ENCODE measurements around the gene MRTFB. TPM values are rescaled to one million over a fixed set of nuclear protein-coding genes. Genes with fewer than 3 reads are reported as not detected.
"Not testable (repeated sequence)": the region's sequence is repeated elsewhere in the genome, so short reads cannot be mapped to it uniquely, and the experiment has no call there.

MRTFB gene
- total RNA-seq, 1 donor from 2014 or later, result 77.5 TPM

DNA sequence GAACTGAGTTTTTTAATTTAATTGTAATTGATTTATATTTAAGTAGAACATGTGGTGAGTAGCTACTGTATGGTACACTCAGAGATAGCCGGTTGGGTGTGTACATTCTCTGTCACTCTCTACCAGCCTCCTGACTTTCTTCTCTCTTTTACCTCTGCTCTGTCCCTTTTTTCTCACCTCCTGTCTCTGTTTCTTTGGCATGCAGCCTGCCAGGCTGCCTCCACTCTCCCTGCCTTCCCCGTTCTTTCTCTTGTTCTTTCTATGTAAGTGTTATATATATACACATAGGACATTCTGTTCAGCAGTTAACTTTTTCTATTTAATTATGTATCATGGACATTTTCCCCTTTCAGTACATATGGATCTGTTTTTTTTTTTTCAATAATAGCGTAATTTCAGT, 50.8 kb downstream of the MRTFB start:
- Mint-ChIP-seq H3K27ac (no peak overlapping the region), H3K27me3 (ENCODE audit: low read depth) (no peaks in the 10 kb centered on the region), H3K36me3 (peaks cover 22% of the 10 kb centered on the region), H3K9me3 (peaks cover 17% of the 10 kb centered on the region), H3K4me3 (no peak overlapping the region), H3K4me1 (peaks cover 24% of the 10 kb centered on the region)
- DNase-seq (ENCODE audit: low spot score in 2 of 2, unreplicated experiment in 2 of 2), result no peak
- TF ChIP-seq, protein P1, sequence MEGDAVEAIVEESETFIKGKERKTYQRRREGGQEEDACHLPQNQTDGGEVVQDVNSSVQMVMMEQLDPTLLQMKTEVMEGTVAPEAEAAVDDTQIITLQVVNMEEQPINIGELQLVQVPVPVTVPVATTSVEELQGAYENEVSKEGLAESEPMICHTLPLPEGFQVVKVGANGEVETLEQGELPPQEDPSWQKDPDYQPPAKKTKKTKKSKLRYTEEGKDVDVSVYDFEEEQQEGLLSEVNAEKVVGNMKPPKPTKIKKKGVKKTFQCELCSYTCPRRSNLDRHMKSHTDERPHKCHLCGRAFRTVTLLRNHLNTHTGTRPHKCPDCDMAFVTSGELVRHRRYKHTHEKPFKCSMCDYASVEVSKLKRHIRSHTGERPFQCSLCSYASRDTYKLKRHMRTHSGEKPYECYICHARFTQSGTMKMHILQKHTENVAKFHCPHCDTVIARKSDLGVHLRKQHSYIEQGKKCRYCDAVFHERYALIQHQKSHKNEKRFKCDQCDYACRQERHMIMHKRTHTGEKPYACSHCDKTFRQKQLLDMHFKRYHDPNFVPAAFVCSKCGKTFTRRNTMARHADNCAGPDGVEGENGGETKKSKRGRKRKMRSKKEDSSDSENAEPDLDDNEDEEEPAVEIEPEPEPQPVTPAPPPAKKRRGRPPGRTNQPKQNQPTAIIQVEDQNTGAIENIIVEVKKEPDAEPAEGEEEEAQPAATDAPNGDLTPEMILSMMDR (IDR thresholded peaks at IDR 0.05; ENCODE audit: unreplicated experiment), result no peak

DNA sequence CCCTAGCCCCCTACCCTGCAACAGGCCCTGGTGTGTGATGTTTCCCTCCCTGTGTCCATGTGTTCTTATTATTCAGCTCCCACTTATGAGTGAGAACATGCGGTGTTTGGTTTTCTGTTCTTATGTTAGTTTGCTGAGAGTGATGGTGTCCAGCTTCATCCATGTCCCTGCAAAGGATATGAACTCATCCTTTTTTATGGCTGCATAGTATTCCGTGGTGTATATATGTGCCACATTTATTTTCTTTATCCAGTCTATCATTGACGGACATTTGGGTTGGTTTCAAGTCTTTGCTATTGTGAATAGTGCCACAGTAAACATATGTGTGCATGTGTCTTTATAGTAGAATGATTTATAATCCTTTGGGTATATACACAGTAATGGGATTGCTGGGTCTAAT, 51.3 kb downstream of the MRTFB start:
- Mint-ChIP-seq H3K36me3 (peaks cover 22% of the 10 kb centered on the region), H3K9me3 (peaks cover 17% of the 10 kb centered on the region), H3K4me1 (peaks cover 24% of the 10 kb centered on the region)
- not testable (repeated sequence) for H3K27me3 Mint-ChIP-seq (ENCODE audit: low read depth); DNase-seq (ENCODE audit: low spot score in 2 of 2, unreplicated experiment in 2 of 2); H3K4me3 Mint-ChIP-seq; H3K27ac Mint-ChIP-seq

DNA sequence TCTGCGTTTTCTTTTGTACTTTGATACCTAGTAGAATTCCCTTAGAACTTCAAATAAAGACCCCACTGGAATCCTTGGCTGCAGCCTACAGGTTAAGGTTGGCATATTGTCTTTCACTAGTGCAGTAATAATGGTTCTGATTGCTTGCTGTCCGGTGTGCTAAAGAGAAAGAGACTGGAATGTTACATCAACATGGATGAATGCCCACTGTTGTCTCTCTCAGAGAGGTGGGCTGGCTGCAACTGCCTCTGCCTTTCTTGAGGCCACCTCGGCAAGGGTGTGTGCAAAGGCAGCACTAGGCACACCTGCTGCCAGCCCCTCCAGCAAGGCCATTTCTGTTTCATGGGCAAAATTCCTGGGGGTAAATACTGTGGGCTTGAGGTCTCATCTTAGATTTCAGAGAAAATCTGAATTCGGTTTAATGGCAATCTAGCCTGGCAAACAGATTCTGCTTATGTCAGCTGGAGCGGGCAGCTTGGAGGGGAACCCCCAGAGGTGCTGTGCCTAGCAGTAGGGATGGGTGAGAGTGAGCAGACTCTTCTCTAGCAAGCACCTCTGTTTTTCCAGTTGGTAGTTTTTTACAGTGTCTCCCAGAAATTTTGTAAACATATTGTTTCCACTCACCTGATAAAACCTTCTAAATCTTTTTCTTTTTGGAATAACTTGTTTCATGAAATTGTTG, 54.0 kb downstream of the MRTFB start:
- Mint-ChIP-seq H3K4me1 (peaks cover 24% of the 10 kb centered on the region), H3K27ac (peak overlapping the region; percentile 33), H3K9me3 (peaks cover 12% of the 10 kb centered on the region), H3K27me3 (ENCODE audit: low read depth) (no peaks in the 10 kb centered on the region), H3K36me3 (peaks cover 16% of the 10 kb centered on the region), H3K4me3 (no peak overlapping the region)
- no peak for DNase-seq (ENCODE audit: low spot score in 2 of 2, unreplicated experiment in 2 of 2)
- TF ChIP-seq, protein P1 (IDR thresholded peaks at IDR 0.05; ENCODE audit: unreplicated experiment), result no peak

DNA sequence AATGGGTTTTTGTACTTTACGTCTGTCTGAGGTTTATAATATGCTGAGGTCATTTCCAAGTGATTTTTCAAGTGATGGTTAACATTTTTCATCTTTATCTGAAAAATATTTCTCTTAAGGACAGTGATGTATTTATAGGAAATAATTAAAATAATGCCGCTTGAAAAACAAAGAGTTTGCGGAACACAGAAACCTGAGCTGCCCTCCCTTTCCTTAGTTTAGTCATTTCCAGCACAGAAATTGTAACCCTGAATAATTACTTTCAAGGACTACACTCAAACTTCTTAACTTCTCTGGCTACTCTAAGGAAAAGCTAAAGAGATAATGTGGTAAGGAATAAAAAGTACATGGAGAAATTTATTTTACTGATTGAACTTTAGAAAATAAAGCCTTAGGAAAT, 54.6 kb downstream of the MRTFB start:
- Mint-ChIP-seq H3K9me3 (peaks cover 15% of the 10 kb centered on the region), H3K27me3 (ENCODE audit: low read depth) (no peaks in the 10 kb centered on the region), H3K4me3 (no peak overlapping the region), H3K27ac (peak overlapping the region; percentile 33), H3K4me1 (peaks cover 19% of the 10 kb centered on the region), H3K36me3 (peaks cover 17% of the 10 kb centered on the region)
- TF ChIP-seq, protein P1 (IDR thresholded peaks at IDR 0.05; ENCODE audit: unreplicated experiment), result no peak
- DNase-seq (ENCODE audit: low spot score in 2 of 2, unreplicated experiment in 2 of 2), result no peak

DNA sequence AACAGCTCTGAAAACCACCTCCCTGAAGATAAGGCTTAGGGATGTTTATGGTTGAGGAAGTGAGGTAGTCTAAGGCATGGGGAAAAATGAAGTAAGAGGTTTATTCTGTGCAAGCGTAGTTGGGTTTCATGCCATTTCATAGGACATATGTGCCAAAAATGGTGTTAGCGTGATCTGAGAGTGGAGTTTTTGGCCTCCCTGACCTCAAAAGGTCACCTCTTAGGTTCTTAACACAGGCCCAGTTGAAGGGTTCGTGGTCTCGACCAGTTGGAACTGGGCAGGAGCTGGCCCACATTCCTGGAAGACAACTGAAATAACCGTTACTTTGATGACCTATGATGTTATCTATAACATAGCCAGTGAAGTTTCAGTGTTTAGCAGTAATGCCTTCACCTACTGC, 57.0 kb downstream of the MRTFB start:
- H3K27me3 Mint-ChIP-seq (ENCODE audit: low read depth), result no peaks in the 10 kb centered on the region
- DNase-seq (ENCODE audit: low spot score in 2 of 2, unreplicated experiment in 2 of 2), result no peak
- H3K4me1 Mint-ChIP-seq, result peaks cover 19% of the 10 kb centered on the region
- H3K9me3 Mint-ChIP-seq, result peaks cover 11% of the 10 kb centered on the region
- no peak overlapping the region for H3K4me3 Mint-ChIP-seq
- TF ChIP-seq, protein P1 (IDR thresholded peaks at IDR 0.05; ENCODE audit: unreplicated experiment), result no peak
- peaks cover 14% of the 10 kb centered on the region for H3K36me3 Mint-ChIP-seq
- no peak overlapping the region for H3K27ac Mint-ChIP-seq

DNA sequence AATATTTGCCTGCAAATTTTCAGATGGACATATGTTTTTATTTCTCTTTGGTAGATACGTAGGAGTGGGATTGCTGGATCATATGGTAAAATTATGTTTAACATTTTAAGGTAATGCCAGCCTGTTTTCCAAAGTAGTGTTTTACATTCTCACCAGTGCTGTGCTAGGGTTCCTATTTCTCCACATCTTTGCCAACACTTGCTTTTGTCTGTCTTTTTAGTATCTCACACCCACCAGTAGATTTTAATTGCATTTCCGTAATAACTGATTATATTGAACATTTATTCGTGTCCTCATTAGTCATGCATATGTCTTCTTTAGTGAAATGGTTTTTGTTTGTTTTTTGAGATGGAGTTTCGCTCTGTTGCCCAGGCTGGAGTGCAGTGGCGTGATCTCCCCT, 58.4 kb downstream of the MRTFB start:
- H3K4me3 Mint-ChIP-seq, result no peak overlapping the region
- DNase-seq (ENCODE audit: low spot score in 2 of 2, unreplicated experiment in 2 of 2), result no peak
- TF ChIP-seq, protein P1 (IDR thresholded peaks at IDR 0.05; ENCODE audit: unreplicated experiment), result no peak
- no peaks in the 10 kb centered on the region for H3K27me3 Mint-ChIP-seq (ENCODE audit: low read depth)
- peaks cover 8% of the 10 kb centered on the region for H3K9me3 Mint-ChIP-seq
- H3K36me3 Mint-ChIP-seq, result peaks cover 9% of the 10 kb centered on the region
- no peak overlapping the region for H3K27ac Mint-ChIP-seq
- peaks cover 19% of the 10 kb centered on the region for H3K4me1 Mint-ChIP-seq
